ENCODE measurements around the gene GATAD1. TPM values are rescaled to one million over a fixed set of nuclear protein-coding genes. Genes with fewer than 3 reads are reported as not detected.
"Not testable (repeated sequence)": the region's sequence is repeated elsewhere in the genome, so short reads cannot be mapped to it uniquely, and the experiment has no call there.

GATAD1 gene
- total and polyA plus RNA-seq, 3 experiments from 2014 or later: 11.4 to 18.9 (median 18.3) TPM

DNA sequence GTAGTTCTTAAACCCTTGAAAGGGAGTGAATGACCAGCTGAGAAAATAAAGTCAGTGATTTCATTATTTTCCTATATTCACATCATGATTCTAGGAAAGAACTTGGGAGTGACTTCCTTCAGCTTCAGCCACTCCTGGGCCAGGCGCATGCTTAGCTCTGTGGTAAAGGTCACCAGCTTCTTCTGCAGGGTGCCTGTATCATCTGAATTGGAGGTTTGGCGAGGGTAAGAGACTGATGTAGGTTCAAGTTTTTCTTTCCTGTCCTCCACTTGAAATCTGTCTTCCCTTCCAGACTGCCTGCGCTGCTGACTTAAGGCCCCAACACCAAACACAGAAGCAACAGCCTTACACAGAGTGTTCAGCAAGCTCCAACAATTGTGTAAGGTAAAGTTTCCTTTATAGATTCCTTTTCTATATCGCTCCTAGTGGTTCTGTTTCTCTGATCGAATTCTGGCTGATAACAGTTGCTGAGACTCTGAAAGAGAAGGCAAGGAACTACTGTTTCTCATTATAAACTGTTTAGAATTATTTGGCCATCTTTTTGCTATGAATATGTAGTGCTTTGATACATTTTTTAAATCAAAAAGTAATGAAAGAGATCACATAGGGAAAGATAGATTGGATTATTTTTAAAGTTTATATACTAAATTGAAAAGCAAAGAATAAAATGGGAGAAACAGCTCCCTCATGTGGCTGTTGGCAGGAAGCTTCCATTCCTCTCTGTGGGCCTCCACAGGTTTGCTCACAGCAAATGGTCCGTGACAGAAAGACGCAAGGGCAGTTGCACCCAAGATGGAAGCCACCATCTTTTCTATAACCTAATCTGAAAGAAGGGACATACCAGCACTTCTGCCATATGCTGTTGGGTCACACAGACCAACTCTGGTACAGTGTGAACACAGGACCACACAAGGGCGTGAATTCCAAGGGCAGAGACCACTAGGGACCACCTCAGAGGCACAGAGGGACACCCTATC, 14.0 kb downstream of the GATAD1 start:
- Mint-ChIP-seq H3K4me3 (no peak overlapping the region), H3K9me3 (no peaks in the 10 kb centered on the region), H3K36me3 (peaks cover 0 to 22% (median 6%) of the 10 kb centered on the region in 3 donors), H3K4me1 (peaks cover 0 to 2% (median 0%) of the 10 kb centered on the region in 3 donors), H3K27ac (peak overlapping the region in 1 of 8 donors; percentile 50), H3K27me3 (no peaks in the 10 kb centered on the region)
- Histone ChIP-seq H3K4me3 (ENCODE audit: low read length) (no peak overlapping the region), H3K4me1 (ENCODE audit: insufficient read depth, low read length) (no peaks in the 10 kb centered on the region), H3K27ac (ENCODE audit: low read depth, low read length) (no peak overlapping the region), H3K36me3 (ENCODE audit: insufficient read depth, low read length) (peaks cover 4% of the 10 kb centered on the region), H3K27me3 (ENCODE audit: insufficient read depth, low read length, poor library complexity, severe bottlenecking) (no peaks in the 10 kb centered on the region), H3K9me3 (ENCODE audit: low read length) (no peaks in the 10 kb centered on the region)
- CTCF ChIA-PET: interaction anchor here (0.9 to 2.7 kb wide), 7 partner anchors 11 to 772 kb away, joined by 3 to 19 read pairs (median 4); partner anchors contain the start of genes GATAD1 and VPS50
- POLR2A ChIA-PET: interaction anchor here (1.0 kb wide), 1 partner anchor 13 kb away, joined by 3 read pairs; no protein-coding TSS in a partner anchor
- DNase-seq: peak in 1 of 5 donors; percentile 18

DNA sequence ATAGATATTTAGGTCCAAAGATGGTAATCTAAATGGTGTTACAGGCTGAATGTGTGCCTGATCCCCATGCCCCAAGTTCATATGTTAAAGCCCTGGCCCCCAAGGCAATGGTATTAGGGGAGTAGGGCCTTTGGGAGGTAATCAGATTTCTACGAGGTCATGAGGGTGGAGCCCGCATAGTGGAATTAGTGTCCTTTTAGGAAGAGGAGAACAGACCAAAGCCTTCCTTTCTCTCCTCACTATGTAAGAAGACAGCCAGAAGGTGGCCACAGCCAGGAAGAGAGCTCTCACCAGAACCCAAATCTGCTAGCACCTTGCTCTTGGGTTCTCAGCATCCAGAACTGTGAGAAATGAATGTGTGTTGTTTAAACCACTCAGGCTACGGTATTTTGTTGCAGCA, 15.3 kb downstream of the GATAD1 start:
- no peak overlapping the region for H3K4me3 ChIP-seq (ENCODE audit: low read length)
- H3K27ac Mint-ChIP-seq: peak overlapping the region in 1 of 8 donors; percentile 38
- peaks cover 0 to 3% (median 0%) of the 10 kb centered on the region in 5 donors for H3K9me3 Mint-ChIP-seq
- DNase-seq: no peak
- H3K9me3 ChIP-seq (ENCODE audit: low read length): no peaks in the 10 kb centered on the region
- POLR2A ChIA-PET: no interaction called here
- peaks cover 2 to 18% (median 8%) of the 10 kb centered on the region in 3 donors for H3K36me3 Mint-ChIP-seq
- H3K4me1 Mint-ChIP-seq: peaks cover 0 to 2% (median 0%) of the 10 kb centered on the region in 3 donors
- H3K4me1 ChIP-seq (ENCODE audit: insufficient read depth, low read length): no peaks in the 10 kb centered on the region
- no peaks in the 10 kb centered on the region for H3K27me3 Mint-ChIP-seq
- no peaks in the 10 kb centered on the region for H3K27me3 ChIP-seq (ENCODE audit: insufficient read depth, low read length, poor library complexity, severe bottlenecking)
- no peak overlapping the region for H3K4me3 Mint-ChIP-seq
- CTCF ChIA-PET: no interaction called here
- H3K27ac ChIP-seq (ENCODE audit: low read depth, low read length): no peak overlapping the region
- no peaks in the 10 kb centered on the region for H3K36me3 ChIP-seq (ENCODE audit: insufficient read depth, low read length)

DNA sequence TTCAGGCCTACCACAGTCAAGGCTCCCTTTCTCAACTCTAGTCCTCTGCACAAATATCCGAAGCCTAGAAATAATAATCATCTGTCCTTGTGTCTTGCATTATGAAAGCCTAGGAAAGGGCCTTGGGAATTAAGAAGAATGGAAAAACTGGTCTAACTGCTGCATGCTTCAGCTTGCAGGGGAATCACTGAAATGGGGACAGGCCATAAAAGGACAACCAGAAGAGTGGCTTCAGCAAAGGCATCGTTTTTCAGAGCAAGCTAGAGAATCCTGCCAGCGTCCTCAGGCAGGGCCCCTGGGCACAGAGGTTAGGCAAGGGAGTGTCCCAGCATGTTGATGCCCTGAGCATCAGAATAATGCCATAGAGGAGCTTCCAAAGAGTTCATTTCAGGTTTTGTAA, 17.2 kb downstream of the GATAD1 start:
- Mint-ChIP-seq H3K4me3 (no peak overlapping the region), H3K36me3 (peaks cover 10 to 15% (median 13%) of the 10 kb centered on the region in 3 donors), H3K27me3 (no peaks in the 10 kb centered on the region), H3K4me1 (peaks cover 0 to 2% (median 0%) of the 10 kb centered on the region in 3 donors), H3K27ac (peak overlapping the region in 1 of 8 donors; percentile 4), H3K9me3 (peaks cover 0 to 7% (median 3%) of the 10 kb centered on the region in 5 donors)
- Histone ChIP-seq H3K27ac (ENCODE audit: low read depth, low read length) (no peak overlapping the region), H3K9me3 (ENCODE audit: low read length) (no peaks in the 10 kb centered on the region), H3K27me3 (ENCODE audit: insufficient read depth, low read length, poor library complexity, severe bottlenecking) (no peaks in the 10 kb centered on the region), H3K4me3 (ENCODE audit: low read length) (no peak overlapping the region), H3K4me1 (ENCODE audit: insufficient read depth, low read length) (no peaks in the 10 kb centered on the region), H3K36me3 (ENCODE audit: insufficient read depth, low read length) (no peaks in the 10 kb centered on the region)
- POLR2A ChIA-PET: no interaction called here
- CTCF ChIA-PET: no interaction called here
- DNase-seq: no peak

DNA sequence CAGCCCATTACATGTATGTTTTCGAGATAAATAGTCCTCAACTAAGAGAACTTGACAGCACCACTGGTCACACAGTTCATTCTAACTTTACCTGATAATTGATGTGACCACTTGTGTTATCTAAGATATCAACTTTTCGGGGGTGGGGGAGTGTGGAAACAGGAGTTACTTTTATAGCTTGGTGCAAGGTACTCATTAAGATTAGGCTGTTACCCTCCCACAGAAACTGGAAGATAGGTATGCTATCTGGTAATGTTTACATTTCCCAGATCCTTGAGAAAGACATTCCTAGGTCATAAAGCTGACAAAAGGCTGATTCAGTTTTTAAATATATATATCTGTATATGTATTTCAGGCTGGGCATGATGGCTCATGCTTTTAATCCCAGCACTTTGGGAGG, 19.4 kb downstream of the GATAD1 start:
- Mint-ChIP-seq H3K4me3 (no peak overlapping the region), H3K27me3 (no peaks in the 10 kb centered on the region), H3K4me1 (peaks cover 0 to under 1% (median 0%) of the 10 kb centered on the region in 3 donors), H3K36me3 (peaks cover 9 to 15% (median 10%) of the 10 kb centered on the region in 3 donors), H3K9me3 (peaks cover 0 to 7% (median 3%) of the 10 kb centered on the region in 5 donors), H3K27ac (no peak overlapping the region)
- Histone ChIP-seq H3K9me3 (ENCODE audit: low read length) (no peaks in the 10 kb centered on the region), H3K27ac (ENCODE audit: low read depth, low read length) (no peak overlapping the region), H3K36me3 (ENCODE audit: insufficient read depth, low read length) (no peaks in the 10 kb centered on the region), H3K27me3 (ENCODE audit: insufficient read depth, low read length, poor library complexity, severe bottlenecking) (no peaks in the 10 kb centered on the region), H3K4me3 (ENCODE audit: low read length) (no peak overlapping the region), H3K4me1 (ENCODE audit: insufficient read depth, low read length) (no peaks in the 10 kb centered on the region)
- DNase-seq: no peak
- ChIA-PET CTCF (no interaction called here), POLR2A (no interaction called here)

DNA sequence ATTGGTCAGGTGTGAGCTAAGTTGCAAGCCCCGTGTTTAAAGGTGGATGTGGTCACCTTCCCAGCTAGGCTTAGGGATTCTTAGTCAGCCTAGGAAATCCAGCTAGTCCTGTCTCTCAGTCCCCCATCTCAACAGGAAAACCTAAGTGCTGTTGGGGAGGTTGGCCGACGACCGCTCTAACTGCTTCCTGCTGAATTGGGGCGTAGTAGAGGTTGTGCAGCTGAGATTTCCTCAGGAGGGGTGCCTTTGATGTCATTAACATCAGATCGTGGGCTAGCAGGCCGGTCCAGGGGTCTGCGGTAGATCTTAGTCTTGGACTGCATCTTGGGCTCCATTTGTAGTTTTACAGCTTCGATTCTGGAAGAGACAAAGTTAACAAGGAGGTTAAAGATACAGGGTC, 21.3 kb downstream of the GATAD1 start:
- POLR2A ChIA-PET, H3K4me1 Mint-ChIP-seq: not testable (repeated sequence)

DNA sequence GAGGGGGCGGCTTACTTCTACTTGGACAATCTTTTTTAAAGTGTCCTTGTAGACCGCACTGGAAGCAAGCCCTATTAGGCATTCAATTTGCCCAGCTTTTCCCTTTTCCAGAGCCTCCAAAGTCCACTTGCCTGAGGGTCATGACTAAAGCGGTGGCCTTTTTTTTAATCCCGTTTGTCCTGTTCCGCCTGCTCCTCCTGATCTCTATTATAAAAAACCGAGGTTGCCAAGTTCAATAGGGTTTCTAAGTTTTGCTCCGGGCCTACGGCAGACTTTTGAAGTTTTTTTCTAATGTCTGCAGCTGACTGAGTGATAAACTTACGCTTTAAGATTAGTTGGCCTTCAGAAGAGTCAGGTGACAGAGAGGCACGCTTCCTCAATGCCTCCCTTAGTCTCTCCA, 26.7 kb downstream of the GATAD1 start:
- POLR2A ChIA-PET; H3K4me3 ChIP-seq (ENCODE audit: low read length); H3K27ac ChIP-seq (ENCODE audit: low read depth, low read length); H3K4me3 Mint-ChIP-seq; H3K36me3 Mint-ChIP-seq; H3K27me3 Mint-ChIP-seq; H3K9me3 Mint-ChIP-seq; H3K4me1 ChIP-seq (ENCODE audit: insufficient read depth, low read length); DNase-seq; CTCF ChIA-PET; H3K36me3 ChIP-seq (ENCODE audit: insufficient read depth, low read length); H3K27ac Mint-ChIP-seq; H3K4me1 Mint-ChIP-seq; H3K27me3 ChIP-seq (ENCODE audit: insufficient read depth, low read length, poor library complexity, severe bottlenecking); H3K9me3 ChIP-seq (ENCODE audit: low read length): not testable (repeated sequence)

More for the DNA sequence above, 21.3 kb downstream of the GATAD1 start:
- DNase-seq; H3K27me3 Mint-ChIP-seq; H3K27ac Mint-ChIP-seq; H3K4me3 ChIP-seq (ENCODE audit: low read length); H3K9me3 ChIP-seq (ENCODE audit: low read length); H3K4me1 ChIP-seq (ENCODE audit: insufficient read depth, low read length); H3K27me3 ChIP-seq (ENCODE audit: insufficient read depth, low read length, poor library complexity, severe bottlenecking); H3K27ac ChIP-seq (ENCODE audit: low read depth, low read length); H3K36me3 ChIP-seq (ENCODE audit: insufficient read depth, low read length); H3K4me3 Mint-ChIP-seq; H3K9me3 Mint-ChIP-seq: not testable (repeated sequence)
- CTCF ChIA-PET: interaction anchor here (1.7 kb wide), 1 partner anchor 21 kb away, joined by 6 read pairs; the partner anchor contains the start of gene GATAD1
- H3K36me3 Mint-ChIP-seq: peaks cover 9 to 13% (median 10%) of the 10 kb centered on the region in 3 donors

DNA sequence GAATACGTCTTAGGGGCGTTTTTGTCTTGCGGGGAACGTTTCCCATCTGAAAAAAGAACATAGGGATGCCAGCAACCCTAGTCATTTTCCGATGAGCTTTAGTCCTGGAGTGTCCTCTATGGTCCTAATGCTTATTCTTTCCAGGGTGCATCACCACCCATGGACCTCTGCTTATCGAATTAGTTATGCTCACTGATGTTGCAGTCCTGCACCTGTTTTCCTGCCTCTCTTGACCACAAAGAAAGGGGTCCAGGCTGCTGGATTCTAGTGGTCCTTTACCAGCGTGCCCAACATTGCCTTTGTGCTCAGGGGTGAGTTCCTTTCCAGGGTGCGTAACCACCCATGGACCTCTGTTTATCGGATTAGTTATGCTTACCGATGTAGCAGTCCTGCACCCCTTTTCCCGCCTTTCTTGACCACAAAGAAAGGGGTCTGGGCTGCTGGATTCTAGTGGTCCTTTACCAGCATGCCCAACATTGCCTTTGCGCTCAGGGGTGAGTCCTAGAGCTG, 28.0 kb downstream of the GATAD1 start:
- H3K4me1 ChIP-seq (ENCODE audit: insufficient read depth, low read length); H3K4me3 ChIP-seq (ENCODE audit: low read length); H3K4me3 Mint-ChIP-seq; H3K27me3 Mint-ChIP-seq; H3K27me3 ChIP-seq (ENCODE audit: insufficient read depth, low read length, poor library complexity, severe bottlenecking); H3K9me3 ChIP-seq (ENCODE audit: low read length); POLR2A ChIA-PET; H3K36me3 ChIP-seq (ENCODE audit: insufficient read depth, low read length); H3K9me3 Mint-ChIP-seq; H3K27ac Mint-ChIP-seq; H3K4me1 Mint-ChIP-seq; H3K36me3 Mint-ChIP-seq; CTCF ChIA-PET; DNase-seq; H3K27ac ChIP-seq (ENCODE audit: low read depth, low read length): not testable (repeated sequence)

DNA sequence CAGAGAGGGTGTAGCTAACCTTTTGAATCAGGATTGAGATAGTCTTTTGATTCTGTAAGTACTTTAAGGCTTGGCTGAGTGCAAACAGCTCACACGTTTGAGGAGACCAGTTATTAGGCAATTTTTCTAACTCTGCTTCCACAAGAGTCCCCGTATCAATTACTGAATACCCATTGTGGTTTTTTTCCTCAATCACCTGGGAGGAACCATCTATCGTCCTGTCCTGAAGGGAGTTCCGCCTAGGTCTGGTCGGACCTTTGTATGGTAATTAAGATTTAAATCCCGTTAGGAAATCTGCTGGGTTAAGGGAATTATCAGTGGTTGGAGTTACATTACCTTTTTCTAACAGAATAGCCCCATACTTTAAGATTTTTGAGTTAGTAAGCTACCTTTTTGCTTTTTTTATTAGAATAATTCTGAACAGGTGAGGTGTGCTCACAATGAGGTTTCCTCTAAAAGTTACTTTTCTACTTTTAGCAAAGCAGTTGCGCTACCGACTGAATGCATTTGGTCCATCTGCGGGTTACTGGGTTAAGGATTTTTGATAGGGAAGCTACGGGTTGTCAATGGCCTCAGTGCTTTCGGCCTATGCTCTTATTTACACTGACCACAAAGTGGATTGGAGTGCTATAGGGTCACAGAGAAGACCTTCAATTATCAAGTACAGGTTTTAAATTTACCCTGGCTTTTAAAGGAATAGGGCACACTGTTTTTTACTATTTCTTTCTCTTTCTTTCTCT, 28.7 kb downstream of the GATAD1 start:
- POLR2A ChIA-PET; H3K9me3 Mint-ChIP-seq; H3K27me3 ChIP-seq (ENCODE audit: insufficient read depth, low read length, poor library complexity, severe bottlenecking); H3K4me1 Mint-ChIP-seq; H3K36me3 ChIP-seq (ENCODE audit: insufficient read depth, low read length); H3K27me3 Mint-ChIP-seq; H3K9me3 ChIP-seq (ENCODE audit: low read length); DNase-seq; H3K4me1 ChIP-seq (ENCODE audit: insufficient read depth, low read length); H3K27ac ChIP-seq (ENCODE audit: low read depth, low read length); H3K36me3 Mint-ChIP-seq; H3K4me3 Mint-ChIP-seq; H3K4me3 ChIP-seq (ENCODE audit: low read length): not testable (repeated sequence)
- CTCF ChIA-PET: interaction anchor here (1.3 kb wide), 1 partner anchor 103 kb away, joined by 3 read pairs; no protein-coding TSS in a partner anchor
- H3K27ac Mint-ChIP-seq: peak overlapping the region in 1 of 8 donors; percentile 90

Measured in CD8-positive, alpha-beta memory T cell (primary cell).